Caco-2 (cell line): ENCODE data around the gene NTN5. TPM values are rescaled to one million over a fixed set of nuclear protein-coding genes. Genes with fewer than 3 reads are reported as not detected.

Source experiments
- BruUV-seq: library from RNA; stranded (reverse); fragments of 400-500 nt; replicated peaks from 2 replicates; lab custom pipeline; 2021; lab: Mats Ljungman, UMichigan
- CTCF ChIA-PET: fragments of 300-600 bp; sonication (Branson Sonifier 250); formaldehyde crosslinking; loops from one replicate; lab custom pipeline; 2022; ENCODE audit warnings: antibody characterized with exemption; lab: Charles Lee
- POLR2A ChIA-PET: fragments of 300-600 bp; sonication (Branson Sonifier 250); formaldehyde crosslinking; loops from one replicate; lab custom pipeline; 2022; ENCODE audit warnings: antibody characterized with exemption; lab: Charles Lee
- DNase-seq, 2 experiments: peaks; one replicate each; pipeline versions ENCODE4 v3.0.0 to v3.0.0-alpha.2; 2020 to 2022
- H3K27me3 ChIP-seq: replicated peaks from 2 replicates; pipeline ENCODE4 v1.6.0; 2011; ENCODE audit warnings: low read length; ENCODE audit not compliant: control insufficient read depth, insufficient read depth
- H3K36me3 ChIP-seq: 2 replicates; pipeline ENCODE4 v1.5.1; 2011; ENCODE audit warnings: low read length; ENCODE audit not compliant: control insufficient read depth, insufficient read depth
- H3K4me1 ChIP-seq: fragments of 250-450 bp; sonication (Bioruptor Pico); 2 replicates; pipeline ENCODE4 v1.5.1; 2020; ENCODE audit warnings: mild to moderate bottlenecking
- H3K4me3 ChIP-seq: 2 replicates; pipeline ENCODE4 v1.5.1; 2011; ENCODE audit warnings: low read depth, mild to moderate bottlenecking, control low read depth, low read length
- H3K9me3 ChIP-seq: fragments of 250-450 bp; sonication (Bioruptor Pico); 2 replicates; pipeline ENCODE4 v1.5.1; 2020; ENCODE audit warnings: mild to moderate bottlenecking, moderate library complexity
- H3K27ac Mint-ChIP-seq: one replicate; pipeline ENCODE4 v1.8.0; 2022; ENCODE audit warnings: mixed read lengths; ENCODE audit not compliant: unreplicated experiment
- H3K27me3 Mint-ChIP-seq: one replicate; pipeline ENCODE4 v1.8.0; 2022; ENCODE audit warnings: mixed read lengths; ENCODE audit not compliant: insufficient read depth, unreplicated experiment
- H3K36me3 Mint-ChIP-seq: one replicate; pipeline ENCODE4 v1.8.0; 2022; ENCODE audit warnings: mild to moderate bottlenecking, mixed read lengths; ENCODE audit not compliant: insufficient read depth, unreplicated experiment
- H3K4me1 Mint-ChIP-seq: one replicate; pipeline ENCODE4 v1.8.0; 2022; ENCODE audit warnings: low read depth, mixed read lengths; ENCODE audit not compliant: unreplicated experiment
- H3K4me3 Mint-ChIP-seq: one replicate; pipeline ENCODE4 v1.8.0; 2022; ENCODE audit warnings: mild to moderate bottlenecking, moderate library complexity, mixed read lengths; ENCODE audit not compliant: unreplicated experiment
- H3K9me3 Mint-ChIP-seq: one replicate; pipeline ENCODE4 v1.8.0; 2022; ENCODE audit warnings: mixed read lengths; ENCODE audit not compliant: unreplicated experiment
- intact Hi-C: fragments of 100-400 bp; cut with micrococcal nuclease; formaldehyde crosslinking; loops from one replicate; pipeline ENCODE4 v1.10.0; 2022; ENCODE audit not compliant: unreplicated experiment
- total RNA-seq: library from RNA; stranded (reverse); gene quantifications from 2 replicates; pipeline ENCODE4 v1.2.3, GENCODE V29; 2022
- TF ChIP-seq, protein P1 (sequence below), 2 experiments: fragments of 200-600 bp in 1 of 2; IDR thresholded peaks; 1 replicate in 1 of 2; 2 replicates in 1 of 2; pipeline versions ENCODE4 v1.5.1 to v1.8.0; 2011 to 2022; ENCODE audit warnings: antibody characterized with exemption in 1 of 2, control low read depth in 1 of 2, inconsistent platforms in 1 of 2, low read depth in 1 of 2, low read length in 1 of 2, mild to moderate bottlenecking in 1 of 2, moderate library complexity in 1 of 2; ENCODE audit not compliant: insufficient read depth in 1 of 2, severe bottlenecking in 1 of 2, unreplicated experiment in 1 of 2

Gene NTN5
- total RNA-seq, 1 experiment from 2014 or later, result 0.34 TPM

DNA sequence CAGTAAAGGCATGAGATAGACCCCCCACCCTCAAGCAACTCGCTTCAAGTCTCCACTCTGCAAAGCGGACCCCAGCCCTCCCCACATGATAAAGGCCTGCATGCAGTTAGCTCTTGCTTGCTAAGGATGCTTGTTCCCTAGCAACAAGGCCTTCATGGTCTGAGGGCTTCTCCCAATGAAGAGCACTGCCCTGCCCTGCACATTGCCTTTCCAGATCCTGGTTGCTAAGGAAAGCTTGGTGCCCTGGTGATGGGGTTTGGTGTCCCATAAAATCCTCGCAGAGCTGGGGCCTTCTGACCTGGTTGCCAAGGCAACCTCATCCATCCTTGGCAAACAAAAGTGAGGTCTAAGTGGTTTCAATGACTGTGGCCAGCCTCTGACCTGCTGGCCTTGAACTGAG, 41.6 kb downstream of the NTN5 start:
- H3K27me3 Mint-ChIP-seq, result no peaks in the 10 kb centered on the region
- POLR2A ChIA-PET, result interaction anchor here (0.5 to 1.1 kb wide), 3 partner anchors 12 to 138 kb away, joined by 3 to 4 read pairs (median 3); partner anchors contain the start of genes RPL18 and SPHK2
- no peaks in the 10 kb centered on the region for H3K9me3 Mint-ChIP-seq
- no TSS peak for BruUV-seq
- peak in 1 of 2 experiments; percentile 43 for DNase-seq
- H3K36me3 Mint-ChIP-seq, result peaks cover 87% of the 10 kb centered on the region
- intact Hi-C loops, result no loop called here
- no peaks in the 10 kb centered on the region for H3K27me3 ChIP-seq
- H3K4me3 ChIP-seq, result no peak overlapping the region
- H3K4me1 Mint-ChIP-seq, result peaks cover 35% of the 10 kb centered on the region
- 0 out of 2 replicates have a peak, but pooled peaks cover 1% of the 10 kb centered on the region for H3K36me3 ChIP-seq
- peaks cover 62% of the 10 kb centered on the region for H3K4me1 ChIP-seq
- peak overlapping the region; percentile 38 for H3K4me3 Mint-ChIP-seq
- peak overlapping the region; percentile 93 for H3K27ac Mint-ChIP-seq
- TF ChIP-seq, protein P1, sequence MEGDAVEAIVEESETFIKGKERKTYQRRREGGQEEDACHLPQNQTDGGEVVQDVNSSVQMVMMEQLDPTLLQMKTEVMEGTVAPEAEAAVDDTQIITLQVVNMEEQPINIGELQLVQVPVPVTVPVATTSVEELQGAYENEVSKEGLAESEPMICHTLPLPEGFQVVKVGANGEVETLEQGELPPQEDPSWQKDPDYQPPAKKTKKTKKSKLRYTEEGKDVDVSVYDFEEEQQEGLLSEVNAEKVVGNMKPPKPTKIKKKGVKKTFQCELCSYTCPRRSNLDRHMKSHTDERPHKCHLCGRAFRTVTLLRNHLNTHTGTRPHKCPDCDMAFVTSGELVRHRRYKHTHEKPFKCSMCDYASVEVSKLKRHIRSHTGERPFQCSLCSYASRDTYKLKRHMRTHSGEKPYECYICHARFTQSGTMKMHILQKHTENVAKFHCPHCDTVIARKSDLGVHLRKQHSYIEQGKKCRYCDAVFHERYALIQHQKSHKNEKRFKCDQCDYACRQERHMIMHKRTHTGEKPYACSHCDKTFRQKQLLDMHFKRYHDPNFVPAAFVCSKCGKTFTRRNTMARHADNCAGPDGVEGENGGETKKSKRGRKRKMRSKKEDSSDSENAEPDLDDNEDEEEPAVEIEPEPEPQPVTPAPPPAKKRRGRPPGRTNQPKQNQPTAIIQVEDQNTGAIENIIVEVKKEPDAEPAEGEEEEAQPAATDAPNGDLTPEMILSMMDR (IDR thresholded peaks at IDR 0.05; ENCODE audit: insufficient read depth in 1 of 2, low read depth in 1 of 2, low read length in 1 of 2, severe bottlenecking in 1 of 2, unreplicated experiment in 1 of 2), result no peak
- no peaks in the 10 kb centered on the region for H3K9me3 ChIP-seq
- CTCF ChIA-PET, result no interaction called here

DNA sequence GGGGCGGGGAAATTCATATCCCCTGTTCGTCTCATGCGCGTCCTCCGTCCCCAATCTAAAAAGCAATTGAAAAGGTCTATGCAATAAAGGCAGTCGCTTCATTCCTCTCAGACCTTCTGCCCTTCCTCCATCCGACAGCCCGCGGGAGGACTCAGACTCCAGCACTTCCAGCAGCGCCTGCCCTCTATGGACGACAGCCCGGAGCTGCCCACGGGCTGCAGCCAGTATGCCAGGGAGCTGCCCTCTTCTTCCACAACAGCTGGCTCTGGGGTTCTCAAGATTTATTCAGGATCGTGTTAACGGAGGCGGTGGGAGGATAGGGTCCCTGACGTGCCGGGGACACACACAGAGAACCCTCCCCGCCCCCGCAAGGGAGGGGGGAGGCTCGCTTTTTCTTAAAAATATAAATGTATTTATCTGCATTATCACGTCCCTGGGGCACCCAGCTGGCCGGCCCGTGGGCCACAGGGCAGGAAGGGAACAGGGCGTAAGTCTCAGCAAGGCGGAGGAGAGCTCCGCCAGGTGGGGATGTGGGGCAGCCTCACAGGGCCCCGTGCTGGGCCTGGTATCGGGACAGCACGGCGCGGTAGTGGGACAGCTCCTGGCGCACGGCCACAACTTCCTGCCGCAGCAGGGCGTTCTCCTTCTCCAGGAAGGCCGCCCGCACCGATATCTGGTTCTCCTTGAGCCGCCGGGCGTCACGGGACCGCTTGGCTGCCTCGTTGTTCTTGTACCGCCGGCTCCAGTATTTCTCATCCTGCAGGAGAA, 42.3 kb downstream of the NTN5 start:
- POLR2A ChIA-PET, result interaction anchor here (0.6 to 1.1 kb wide), 2 partner anchors 15 to 137 kb away, joined by 3 to 5 read pairs; partner anchors contain the start of gene CA11
- peak in 1 of 2 experiments; percentile 46 for DNase-seq
- Mint-ChIP-seq H3K27ac (peak overlapping the region; percentile 93), H3K4me1 (peaks cover 31% of the 10 kb centered on the region), H3K36me3 (peaks cover 95% of the 10 kb centered on the region), H3K9me3 (no peaks in the 10 kb centered on the region), H3K4me3 (peak overlapping the region; percentile 38), H3K27me3 (no peaks in the 10 kb centered on the region)
- H3K36me3 ChIP-seq, result peaks cover 1% of the 10 kb centered on the region; the same call in 1 of the 2 replicates
- intact Hi-C loops, result no loop called here
- BruUV-seq, result no TSS peak
- CTCF ChIA-PET, result no interaction called here
- TF ChIP-seq, protein P1 (IDR thresholded peaks at IDR 0.05; ENCODE audit: insufficient read depth in 1 of 2, low read depth in 1 of 2, low read length in 1 of 2, severe bottlenecking in 1 of 2, unreplicated experiment in 1 of 2), result no peak
- no peaks in the 10 kb centered on the region for H3K27me3 ChIP-seq
- peaks cover 69% of the 10 kb centered on the region for H3K4me1 ChIP-seq
- no peak overlapping the region for H3K4me3 ChIP-seq
- no peaks in the 10 kb centered on the region for H3K9me3 ChIP-seq

DNA sequence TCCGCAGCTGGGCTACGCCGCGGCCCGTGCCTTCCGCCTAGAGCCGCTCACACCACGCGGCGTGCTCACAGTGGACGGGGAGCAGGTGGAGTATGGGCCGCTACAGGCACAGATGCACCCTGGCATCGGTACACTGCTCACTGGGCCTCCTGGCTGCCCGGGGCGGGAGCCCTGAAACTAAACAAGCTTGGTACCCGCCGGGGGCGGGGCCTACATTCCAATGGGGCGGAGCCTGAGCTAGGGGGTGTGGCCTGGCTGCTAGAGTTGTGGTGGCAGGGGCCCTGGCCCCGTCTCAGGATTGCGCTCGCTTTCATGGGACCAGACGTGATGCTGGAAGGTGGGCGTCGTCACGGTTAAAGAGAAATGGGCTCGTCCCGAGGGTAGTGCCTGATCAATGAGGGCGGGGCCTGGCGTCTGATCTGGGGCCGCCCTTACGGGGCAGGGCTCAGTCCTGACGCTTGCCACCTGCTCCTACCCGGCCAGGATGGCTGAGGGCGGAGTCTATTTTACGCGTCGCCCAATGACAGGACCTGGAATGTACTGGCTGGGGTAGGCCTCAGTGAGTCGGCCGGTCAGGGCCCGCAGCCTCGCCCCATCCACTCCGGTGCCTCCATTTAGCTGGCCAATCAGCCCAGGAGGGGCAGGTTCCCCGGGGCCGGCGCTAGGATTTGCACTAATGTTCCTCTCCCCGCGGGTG, 43.1 kb downstream of the NTN5 start:
- CTCF ChIA-PET, result no interaction called here
- DNase-seq, result peak; percentile 55 to 62
- peaks cover 38% of the 10 kb centered on the region for H3K4me1 Mint-ChIP-seq

More for the DNA sequence above, 43.1 kb downstream of the NTN5 start:
- Mint-ChIP-seq H3K9me3 (no peaks in the 10 kb centered on the region), H3K4me3 (peak overlapping the region; percentile 38), H3K27me3 (no peaks in the 10 kb centered on the region), H3K36me3 (peaks cover 95% of the 10 kb centered on the region), H3K27ac (peak overlapping the region; percentile 93)
- peaks cover 1% of the 10 kb centered on the region; the same call in 1 of the 2 replicates for H3K36me3 ChIP-seq
- no TSS peak for BruUV-seq
- intact Hi-C loops, result no loop called here
- H3K9me3 ChIP-seq, result no peaks in the 10 kb centered on the region
- H3K4me3 ChIP-seq, result no peak overlapping the region
- POLR2A ChIA-PET, result interaction anchor here (0.6 kb wide), 1 partner anchor 16 kb away, joined by 5 read pairs; the partner anchor contains the start of gene CA11
- TF ChIP-seq, protein P1 (IDR thresholded peaks at IDR 0.05; ENCODE audit: insufficient read depth in 1 of 2, low read depth in 1 of 2, low read length in 1 of 2, severe bottlenecking in 1 of 2, unreplicated experiment in 1 of 2), result no peak
- no peaks in the 10 kb centered on the region for H3K27me3 ChIP-seq
- H3K4me1 ChIP-seq, result peaks cover 70% of the 10 kb centered on the region
